ENCODE results near the gene GRB10.
A peak's percentile ranks its signal among the peaks of the same experiment; 100 is the strongest.

The GRB10 gene

GRCh38 chr7:50803359-50804337, 21.0 kb upstream of the GRB10 start:
- DNase-seq = no peak

GRCh38 chr7:50801907-50802306, 19.2 kb upstream of the GRB10 start:
- no peak for DNase-seq

GRCh38 chr7:50799873-50800272, 17.2 kb upstream of the GRB10 start:
- no peak for DNase-seq

GRCh38 chr7:50798126-50798525, 15.4 kb upstream of the GRB10 start:
- no peak for DNase-seq

- no peak for DNase-seq
Measured at GRCh38 chr7:50795831-50796230, 13.1 kb upstream of the GRB10 start.

GRCh38 chr7:50795253-50795652, 12.6 kb upstream of the GRB10 start:
- no peak for DNase-seq

- DNase-seq = no peak
Measured at GRCh38 chr7:50793947-50794570, 11.4 kb upstream of the GRB10 start.

GRCh38 chr7:50793120-50793946, 10.6 kb upstream of the GRB10 start:
- DNase-seq = peak; percentile 11

GRCh38 chr7:50792342-50793119, 9.8 kb upstream of the GRB10 start:
- no peak for DNase-seq

- DNase-seq = no peak
Measured at GRCh38 chr7:50791938-50792341, 9.2 kb upstream of the GRB10 start.

- no peak for DNase-seq
Measured at GRCh38 chr7:50791363-50791937, 8.8 kb upstream of the GRB10 start.

GRCh38 chr7:50790381-50790780, 7.7 kb upstream of the GRB10 start:
- no peak for DNase-seq

- no peak for DNase-seq
Measured at GRCh38 chr7:50788382-50788781, 5.7 kb upstream of the GRB10 start.

GRCh38 chr7:50787825-50788224, 5.1 kb upstream of the GRB10 start:
- DNase-seq = no peak

GRCh38 chr7:50785346-50785745, 2.6 kb upstream of the GRB10 start:
- no peak for DNase-seq

- no peak for DNase-seq
Measured at GRCh38 chr7:50783801-50784507, 1.3 kb upstream of the GRB10 start.

- no peak for DNase-seq
Measured at GRCh38 chr7:50783303-50783702, 607 bp upstream of the GRB10 start.

GRCh38 chr7:50781381-50782293, 1.1 kb downstream of the GRB10 start:
- DNase-seq = peak; percentile 15

- DNase-seq = no peak
Measured at GRCh38 chr7:50780436-50780835, 2.3 kb downstream of the GRB10 start.

GRCh38 chr7:50779427-50779826, 3.3 kb downstream of the GRB10 start:
- DNase-seq = no peak
